HG02943 (cell line): ENCODE results near the gene NTRK2.
"Not testable (repeated sequence)": the region's sequence is repeated elsewhere in the genome, so short reads cannot be mapped to it uniquely, and the experiment has no call there.

Source experiments
- ATAC-seq: cut with Tn5 transposase; IDR thresholded peaks from one replicate; pipeline ENCODE4 v1.9.1; 2021; ENCODE audit warnings: mild to moderate bottlenecking, low read depth, moderate library complexity; ENCODE audit not compliant: unreplicated experiment

Gene NTRK2

DNA sequence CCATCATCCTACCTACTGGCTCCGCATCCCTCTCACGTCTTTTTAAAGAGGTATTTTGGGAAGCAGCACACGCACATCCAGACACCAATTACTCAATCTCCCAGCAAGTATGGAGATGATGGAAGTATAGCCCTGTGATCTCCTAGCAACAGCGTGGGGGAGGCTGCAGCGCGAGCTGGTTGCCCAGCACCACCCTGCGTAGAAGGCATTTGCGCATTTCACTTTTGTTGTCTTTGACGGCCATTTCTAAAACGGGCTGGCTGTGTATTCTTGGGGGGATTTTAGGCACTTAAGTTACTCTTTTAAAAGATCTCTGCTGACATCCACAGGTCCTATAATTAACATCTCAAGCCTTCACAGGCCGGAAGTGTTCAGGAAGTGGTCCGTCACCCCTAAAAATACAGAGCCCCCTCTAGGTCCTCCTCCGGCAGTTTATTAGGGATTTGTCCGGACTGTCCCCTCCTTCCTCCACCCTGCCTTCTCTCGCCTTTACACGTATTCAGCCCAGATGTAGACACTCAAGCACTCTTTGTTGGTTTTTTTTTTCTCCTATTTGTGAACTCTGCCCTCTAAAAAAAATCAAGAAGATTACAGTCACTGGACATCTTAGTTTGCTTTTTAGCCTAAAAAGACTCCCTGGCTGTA lies 371.4 kb downstream of the NTRK2 start:
- ATAC-seq: no peak

DNA sequence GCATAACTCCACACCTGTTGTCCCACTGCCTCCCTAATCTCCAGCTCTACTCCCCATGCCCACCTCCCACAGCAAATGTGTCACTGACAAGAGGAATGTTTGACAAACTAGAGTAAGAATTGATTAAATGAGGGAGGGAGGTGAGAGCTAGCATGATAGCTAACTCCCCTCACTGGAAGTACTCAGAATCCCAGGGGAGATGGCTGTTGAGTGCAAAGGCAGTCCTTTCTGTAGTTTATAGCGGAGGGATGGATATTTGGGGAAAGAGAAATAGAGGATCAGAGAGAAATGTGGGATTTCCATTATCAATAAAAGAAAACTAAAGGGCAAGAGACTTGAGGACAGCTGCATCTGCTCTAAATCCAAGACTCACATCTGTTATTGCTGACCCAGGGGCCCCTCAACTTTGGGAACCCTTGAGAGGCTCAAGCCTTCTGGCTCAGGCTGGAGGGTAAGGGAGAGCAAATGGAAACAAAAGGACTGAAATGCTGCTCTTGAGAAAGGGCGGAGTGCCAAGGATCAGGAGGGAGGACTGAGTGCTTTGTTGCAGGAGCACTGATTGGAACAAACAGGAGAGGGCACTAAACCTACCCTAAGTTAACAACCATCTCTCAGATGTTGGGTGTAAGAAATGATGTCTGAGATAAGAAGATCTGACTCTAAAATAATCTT lies 372.1 kb downstream of the NTRK2 start:
- no peak for ATAC-seq

DNA sequence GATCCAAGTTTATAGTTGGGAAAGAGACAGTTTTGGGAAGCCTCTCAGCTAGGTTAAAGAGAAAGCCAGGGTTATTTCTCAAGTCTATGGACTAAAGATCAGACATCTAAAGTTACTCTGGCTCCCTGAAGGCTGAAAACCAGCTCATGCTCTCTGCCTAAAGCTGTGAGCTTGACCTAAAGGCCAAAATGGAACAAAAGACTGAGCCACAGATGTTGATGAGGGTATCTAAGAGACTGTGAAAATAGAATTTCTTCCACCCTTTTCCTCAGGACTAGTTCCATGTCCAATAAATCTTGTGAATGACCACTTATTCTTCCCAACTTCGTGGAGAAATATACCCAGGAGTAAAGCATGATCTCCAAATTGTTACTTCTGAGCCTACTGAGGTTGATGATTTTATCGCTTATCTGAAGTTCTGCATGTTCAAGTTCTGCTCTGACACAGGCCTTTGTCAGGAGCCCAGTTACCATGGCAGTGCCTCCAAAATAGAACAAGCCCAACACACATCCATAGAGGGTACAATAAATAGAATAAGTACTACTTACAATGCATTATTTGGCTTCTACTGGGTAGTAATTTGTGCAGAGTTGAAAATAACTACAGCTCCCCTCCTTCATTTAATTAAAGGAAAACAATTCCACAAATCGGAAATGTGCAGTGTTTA lies 373.6 kb downstream of the NTRK2 start:
- no peak for ATAC-seq

DNA sequence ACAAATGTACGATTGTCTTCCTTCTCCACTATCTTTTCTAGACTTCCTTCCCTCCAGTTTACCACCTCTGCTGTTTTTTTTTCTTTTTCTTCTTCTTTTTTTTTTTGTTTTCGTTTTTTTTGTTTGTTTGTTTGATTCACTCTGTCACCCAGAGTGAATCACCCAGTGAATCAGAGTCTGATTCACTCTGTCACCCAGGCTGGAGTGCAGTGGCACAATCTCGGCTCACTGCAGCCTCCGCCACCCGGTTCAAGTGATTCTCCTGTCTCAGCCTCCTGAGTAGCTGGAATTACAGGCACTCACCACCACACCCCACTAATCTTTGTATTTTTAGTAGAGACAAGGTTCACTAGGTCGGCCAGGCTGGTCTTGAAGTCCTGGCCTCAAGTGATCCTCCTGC lies 375.7 kb downstream of the NTRK2 start:
- ATAC-seq: no peak

DNA sequence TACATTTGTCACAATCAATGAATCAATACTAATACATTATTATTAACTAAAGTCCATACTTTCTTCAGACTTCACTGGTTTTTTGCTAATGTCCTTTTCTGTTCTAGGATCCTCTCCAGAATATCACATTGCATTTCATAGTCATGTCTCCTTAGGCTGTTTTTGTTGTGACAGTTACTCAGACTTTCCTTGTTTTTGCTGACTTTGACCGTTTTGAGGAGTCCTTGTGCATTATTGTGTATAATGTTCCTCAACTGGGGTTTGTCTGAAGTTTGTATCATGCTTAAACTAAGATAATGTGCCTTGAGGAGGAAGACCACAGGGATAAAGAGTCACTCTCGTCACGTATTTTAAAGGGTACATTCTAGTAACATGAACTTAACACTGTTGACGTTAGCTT lies 376.9 kb downstream of the NTRK2 start:
- ATAC-seq: no peak

DNA sequence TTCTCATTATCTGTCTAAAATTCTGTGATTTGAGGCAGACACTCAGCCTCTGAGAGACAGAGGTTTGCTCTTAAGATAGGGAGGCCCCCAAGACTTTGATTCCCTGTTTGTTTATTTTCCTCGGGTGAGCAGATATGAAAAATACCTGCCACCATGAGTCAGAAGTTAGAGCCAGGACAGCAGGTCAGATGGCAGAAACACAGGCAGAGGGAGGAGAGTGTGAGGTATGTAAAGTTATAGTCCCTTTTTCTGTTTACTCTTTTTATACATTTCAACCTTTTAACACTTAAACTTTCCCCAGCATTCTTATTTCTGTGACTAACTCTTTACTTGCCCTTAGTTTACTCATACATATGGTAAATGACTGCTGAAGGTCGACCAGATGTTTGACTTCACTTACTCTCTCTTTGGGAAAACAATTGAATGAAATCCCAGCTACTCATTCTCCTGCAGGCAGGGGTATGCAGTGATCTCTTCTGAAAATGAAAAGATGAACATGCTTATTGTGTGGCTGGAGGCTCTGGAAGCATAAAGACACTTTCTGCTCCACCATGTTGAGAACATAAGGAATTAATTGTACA lies 383.8 kb downstream of the NTRK2 start:
- ATAC-seq: no peak

DNA sequence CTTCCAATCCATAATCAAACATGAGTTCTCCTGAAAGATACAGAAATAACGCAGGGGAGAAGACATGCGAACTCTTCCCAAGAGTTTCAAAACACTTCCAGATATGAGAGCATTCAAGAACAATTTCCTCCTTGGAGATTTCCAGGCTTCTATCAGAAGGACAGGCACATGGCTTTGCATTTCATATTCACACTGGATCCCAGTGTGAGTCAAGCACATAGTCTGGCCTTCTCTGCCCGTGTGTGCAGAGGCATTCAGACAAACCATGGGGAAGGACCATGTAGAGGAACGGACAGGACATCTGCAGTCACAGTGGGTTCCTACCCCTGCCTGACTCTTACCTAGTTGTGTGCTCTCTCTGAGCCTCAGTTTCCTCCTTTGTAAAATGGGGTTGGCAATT lies 384.5 kb downstream of the NTRK2 start:
- no peak for ATAC-seq

DNA sequence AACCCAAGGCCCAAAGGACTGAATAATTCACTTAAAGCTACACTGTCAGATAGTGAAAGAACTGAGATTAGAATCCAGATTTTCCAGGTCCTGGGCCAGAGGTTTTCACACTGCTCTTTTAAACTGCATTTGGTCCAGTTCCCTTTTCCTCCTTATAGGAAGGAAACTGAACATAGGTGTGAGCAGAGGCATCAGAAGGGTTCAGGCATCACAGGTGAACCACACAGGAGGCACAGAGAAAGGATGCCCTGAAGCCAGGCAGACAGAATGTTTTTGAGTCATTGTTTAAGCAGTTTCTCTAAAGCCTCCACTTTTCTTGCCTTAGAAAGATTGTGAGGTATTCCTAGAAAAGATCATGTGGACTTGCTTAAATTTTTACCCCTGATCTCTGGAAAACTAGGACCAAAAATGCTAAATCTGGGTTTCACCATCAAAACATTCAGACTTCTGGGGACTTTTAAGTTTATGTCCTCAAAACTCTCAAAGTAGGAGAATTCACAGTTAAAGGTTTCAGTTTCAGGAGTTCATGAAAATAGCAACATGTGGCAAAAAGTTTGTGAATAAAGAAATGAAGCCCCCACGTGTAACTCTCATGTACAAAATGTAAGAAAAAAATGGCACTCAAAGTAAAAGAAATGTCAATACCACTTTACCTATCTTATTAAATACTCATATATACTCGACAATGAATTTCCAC lies 386.1 kb downstream of the NTRK2 start:
- ATAC-seq: no peak

DNA sequence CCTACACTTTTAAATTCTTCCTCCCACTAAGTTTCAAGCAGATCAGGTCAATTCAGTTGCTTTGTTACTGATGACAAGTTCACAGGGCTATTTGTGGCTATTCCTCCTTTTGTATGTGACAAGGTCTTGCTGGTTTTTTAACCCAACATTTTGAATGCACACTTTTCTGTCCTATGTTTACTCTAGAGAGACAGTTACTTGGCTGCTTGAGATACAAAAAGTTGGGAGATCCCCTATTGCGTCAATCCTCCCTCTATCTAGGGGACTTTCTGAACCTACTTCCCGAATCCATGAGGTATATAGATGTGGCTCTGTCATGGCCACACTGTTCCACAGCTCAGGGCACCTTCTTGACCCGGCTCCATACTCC lies 386.7 kb downstream of the NTRK2 start:
- no peak for ATAC-seq

DNA sequence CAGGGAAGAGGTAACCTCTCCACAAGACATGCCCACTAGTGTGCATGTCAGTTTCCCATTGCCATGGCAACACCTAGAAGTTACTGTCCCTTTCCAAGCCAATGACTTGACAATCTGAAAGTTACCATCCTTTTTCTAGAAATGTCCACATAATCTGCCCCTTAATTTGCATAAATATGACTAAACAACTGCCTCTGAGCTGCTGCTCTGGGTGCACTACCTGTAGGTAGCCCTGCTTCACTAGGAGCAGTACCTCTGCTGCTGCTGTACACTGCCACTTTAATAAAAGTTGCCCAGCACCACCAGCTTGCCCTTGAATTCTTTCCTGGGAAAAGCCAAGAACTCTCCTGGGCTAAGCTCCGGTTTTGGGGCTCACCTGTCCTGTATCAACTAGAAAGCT lies 392.4 kb downstream of the NTRK2 start:
- no peak for ATAC-seq

DNA sequence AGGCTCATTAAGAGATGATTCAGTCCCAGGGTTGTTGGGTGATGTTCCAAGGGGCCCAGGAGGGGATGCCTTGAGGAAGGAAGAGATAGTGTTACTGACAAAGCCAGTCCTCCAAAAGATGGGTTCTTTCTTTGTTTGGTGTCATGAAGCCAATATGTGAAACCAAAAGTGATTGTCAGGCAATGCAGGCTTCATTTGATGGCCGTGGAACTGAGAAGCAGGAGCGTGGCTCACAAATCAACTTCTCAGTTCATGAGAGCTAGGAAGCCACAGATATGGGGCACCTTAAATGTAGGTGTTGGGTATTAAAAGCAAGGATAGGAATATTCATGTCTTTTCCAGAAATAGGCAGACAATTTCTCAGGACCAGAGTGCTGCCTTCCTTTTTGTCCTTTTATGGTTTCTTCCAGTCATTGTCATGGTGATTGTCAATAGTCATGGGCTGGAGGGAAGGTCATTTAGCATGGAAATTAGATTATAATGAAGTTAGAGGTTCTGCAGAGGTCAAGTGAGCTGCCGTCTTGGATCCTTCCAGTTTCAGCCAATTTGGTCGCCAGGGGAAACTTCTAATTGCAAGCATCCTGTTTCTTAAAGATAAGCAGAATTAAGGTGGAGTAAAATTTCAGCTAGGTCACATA lies 393.0 kb downstream of the NTRK2 start:
- ATAC-seq: no peak

DNA sequence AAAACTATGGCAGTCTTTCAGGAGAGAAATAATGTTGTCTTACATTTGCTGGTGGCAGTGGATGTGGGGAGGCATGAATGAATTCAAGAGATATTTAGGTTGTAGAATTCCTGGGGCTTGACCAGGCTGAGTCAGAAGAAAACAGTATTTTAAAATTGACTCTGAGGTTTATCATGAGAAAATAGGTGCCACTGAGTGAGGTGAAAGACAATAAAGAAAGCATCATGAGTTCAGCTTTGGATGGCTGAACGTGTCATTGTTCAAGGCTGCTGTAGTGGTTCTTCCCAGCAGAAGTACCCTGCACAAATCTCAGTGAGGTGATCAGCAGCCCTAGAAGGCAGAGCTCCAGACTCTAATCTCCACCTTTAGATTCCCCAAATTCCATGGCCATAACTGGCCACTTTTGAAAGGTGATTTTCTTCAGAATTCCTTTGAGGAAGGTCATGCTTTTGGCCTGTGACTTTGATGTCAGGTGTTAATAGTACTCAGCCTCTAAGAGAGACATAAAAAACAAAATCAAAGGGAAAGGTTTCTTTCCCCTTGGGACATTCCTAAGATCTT lies 395.4 kb downstream of the NTRK2 start:
- no peak for ATAC-seq

DNA sequence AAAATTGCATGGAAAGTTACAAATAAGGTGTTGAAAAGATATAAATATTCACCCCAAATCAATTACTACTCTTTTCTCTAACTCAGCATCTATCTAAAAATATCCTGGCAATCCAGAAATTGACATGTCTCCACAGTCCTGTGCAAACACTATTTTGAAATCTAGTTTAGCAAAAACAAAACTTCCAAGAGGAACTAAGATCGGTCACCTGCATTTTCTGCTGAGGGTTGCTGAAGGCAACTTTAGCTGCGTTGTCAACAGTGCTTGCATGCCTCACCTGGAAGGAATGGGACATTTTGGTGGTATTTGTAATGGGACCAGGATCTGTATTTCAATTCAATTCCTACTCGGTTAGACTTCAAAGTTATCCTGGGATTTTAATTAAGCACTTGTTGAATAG lies 398.3 kb downstream of the NTRK2 start:
- ATAC-seq: no peak

DNA sequence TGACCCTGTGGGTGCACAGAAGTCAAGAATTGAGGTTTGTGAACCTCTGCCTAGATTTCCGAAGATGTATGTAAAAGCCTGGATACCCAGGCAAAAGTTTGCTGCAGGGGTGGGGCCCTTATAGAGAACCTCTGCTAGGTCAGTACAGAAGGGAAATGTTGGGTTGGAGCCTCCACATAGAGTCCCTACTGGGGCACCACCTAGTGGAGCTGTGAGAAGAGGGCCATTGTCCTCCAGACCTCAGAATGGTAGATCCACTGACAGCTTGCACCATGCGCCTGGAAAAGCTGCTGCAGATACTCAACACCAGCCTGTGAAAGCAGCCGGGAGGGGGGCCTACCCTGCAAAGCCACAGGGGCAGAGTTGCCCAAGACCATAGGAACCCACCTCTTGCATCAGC lies 399.9 kb downstream of the NTRK2 start:
- not testable (repeated sequence) for ATAC-seq
